Bronchial epithelial cell (primary cell): ENCODE data around the gene ESRRB. TPM values are rescaled to one million over a fixed set of nuclear protein-coding genes. Genes with fewer than 3 reads are reported as not detected.
A peak's percentile ranks its signal among the peaks of the same experiment; 100 is the strongest.

ENCODE experiments used
- DNase-seq: peaks from one replicate; pipeline ENCODE4 v3.0.0-alpha.2; 2010; ENCODE audit warnings: low read depth
- FAIRE-seq: peaks from 2 replicates; lab custom pipeline; 2011; peaks lifted over from hg19 to GRCh38; lab: Jason Lieb, UNC
- H3K27me3 ChIP-seq: 2 replicates; pipeline ENCODE4 v1.5.1; 2011; ENCODE audit warnings: low read length; ENCODE audit not compliant: control insufficient read depth, insufficient read depth
- H3K36me3 ChIP-seq: 2 replicates; pipeline ENCODE4 v1.5.1; 2011; ENCODE audit warnings: low read length; ENCODE audit not compliant: control insufficient read depth, insufficient read depth
- H3K4me3 ChIP-seq: 2 replicates; pipeline ENCODE4 v1.5.1; 2011; ENCODE audit warnings: mild to moderate bottlenecking, low read depth, low read length, control low read depth
- total RNA-seq: library from RNA; depleted of rRNA; stranded (reverse); fragments of >200 nt; gene quantifications from 2 replicates; pipeline ENCODE4 v1.2.1, GENCODE V29; 2014
- TF ChIP-seq, protein P1 (sequence below): IDR thresholded peaks from 2 replicates; pipeline ENCODE4 v1.5.1; 2011; ENCODE audit warnings: mild to moderate bottlenecking, moderate library complexity, low read length, control low read depth, inconsistent platforms; ENCODE audit not compliant: insufficient read depth, severe bottlenecking

The ESRRB gene
- total RNA-seq, 1 donor from 2014 or later: not detected

DNA sequence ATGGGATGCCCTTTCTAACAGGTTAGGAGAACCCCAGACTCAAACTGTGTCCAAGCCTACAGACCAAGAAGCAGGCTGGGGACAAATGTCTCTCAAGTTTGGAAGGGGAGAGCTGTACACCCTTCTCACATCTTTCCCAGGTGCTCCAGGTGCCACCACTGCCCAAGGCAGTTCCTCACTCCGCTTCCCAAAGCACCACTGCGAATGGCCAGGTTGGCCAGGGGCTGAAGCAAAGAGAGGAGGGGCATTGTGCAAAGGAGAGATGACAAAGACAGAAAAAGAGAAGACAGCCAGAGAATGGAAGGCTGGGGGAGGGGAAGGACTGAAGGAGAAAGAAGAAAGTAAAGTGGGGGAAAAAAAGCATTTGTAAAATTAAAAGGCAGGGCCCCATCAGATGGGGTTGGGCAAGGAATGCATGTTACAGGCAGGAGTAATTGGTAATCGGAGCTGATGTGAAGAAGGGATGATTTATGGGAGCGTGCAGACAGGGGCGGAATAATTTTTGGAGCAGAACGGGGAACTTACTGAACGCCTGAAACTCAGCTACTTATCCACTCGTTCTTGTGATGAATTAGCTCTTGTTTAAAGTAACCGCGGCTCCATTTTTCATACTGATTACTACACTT, 165.8 kb downstream of the ESRRB start:
- DNase-seq (no peak), FAIRE-seq (no peak)
- Histone ChIP-seq H3K36me3 (no peaks in the 10 kb centered on the region), H3K27me3 (no peaks in the 10 kb centered on the region), H3K4me3 (no peak overlapping the region)
- TF ChIP-seq, protein P1, sequence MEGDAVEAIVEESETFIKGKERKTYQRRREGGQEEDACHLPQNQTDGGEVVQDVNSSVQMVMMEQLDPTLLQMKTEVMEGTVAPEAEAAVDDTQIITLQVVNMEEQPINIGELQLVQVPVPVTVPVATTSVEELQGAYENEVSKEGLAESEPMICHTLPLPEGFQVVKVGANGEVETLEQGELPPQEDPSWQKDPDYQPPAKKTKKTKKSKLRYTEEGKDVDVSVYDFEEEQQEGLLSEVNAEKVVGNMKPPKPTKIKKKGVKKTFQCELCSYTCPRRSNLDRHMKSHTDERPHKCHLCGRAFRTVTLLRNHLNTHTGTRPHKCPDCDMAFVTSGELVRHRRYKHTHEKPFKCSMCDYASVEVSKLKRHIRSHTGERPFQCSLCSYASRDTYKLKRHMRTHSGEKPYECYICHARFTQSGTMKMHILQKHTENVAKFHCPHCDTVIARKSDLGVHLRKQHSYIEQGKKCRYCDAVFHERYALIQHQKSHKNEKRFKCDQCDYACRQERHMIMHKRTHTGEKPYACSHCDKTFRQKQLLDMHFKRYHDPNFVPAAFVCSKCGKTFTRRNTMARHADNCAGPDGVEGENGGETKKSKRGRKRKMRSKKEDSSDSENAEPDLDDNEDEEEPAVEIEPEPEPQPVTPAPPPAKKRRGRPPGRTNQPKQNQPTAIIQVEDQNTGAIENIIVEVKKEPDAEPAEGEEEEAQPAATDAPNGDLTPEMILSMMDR: no peak

DNA sequence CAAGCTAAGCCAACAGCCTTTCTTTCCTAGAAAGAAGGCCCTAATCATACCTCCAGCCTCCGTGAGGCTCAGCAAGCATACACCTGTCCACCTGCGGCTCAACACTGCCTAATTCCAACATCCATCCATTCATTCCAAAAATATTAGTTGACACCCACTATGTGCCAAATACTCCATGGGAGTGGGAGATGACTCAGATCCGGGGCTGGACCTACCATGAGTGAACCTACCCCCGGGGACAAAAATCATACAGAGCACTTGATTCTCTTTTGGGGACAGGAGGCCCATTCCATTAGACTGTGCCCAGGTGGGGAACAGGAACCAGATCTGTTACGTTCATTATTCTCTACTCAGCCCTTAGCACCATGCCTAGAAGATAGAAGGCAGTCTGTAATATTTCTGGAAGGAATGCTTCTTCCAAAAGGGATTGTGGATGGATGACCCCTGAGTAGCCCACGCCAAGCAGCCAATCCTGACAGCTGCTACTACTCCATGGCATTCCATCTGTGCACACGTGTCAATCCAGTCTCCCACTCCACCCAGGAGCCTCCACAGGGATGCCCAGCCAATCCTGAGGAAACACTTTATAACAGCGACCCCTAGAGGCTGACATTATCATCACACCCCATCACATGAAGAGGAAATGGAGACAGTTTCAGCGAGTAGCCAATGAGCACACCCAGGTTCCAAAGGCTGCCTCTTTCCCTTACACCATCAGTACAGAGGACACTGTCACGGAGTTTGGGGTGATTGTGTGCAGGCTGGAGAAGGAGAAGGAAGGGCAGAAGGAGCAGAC, 170.7 kb downstream of the ESRRB start:
- no peaks in the 10 kb centered on the region for H3K27me3 ChIP-seq

GRCh38 chr14:76547831-76548230, 171.9 kb downstream of the ESRRB start:
- no peak for DNase-seq
- Histone ChIP-seq H3K27me3 (no peaks in the 10 kb centered on the region), H3K36me3 (no peaks in the 10 kb centered on the region), H3K4me3 (no peak overlapping the region)
- FAIRE-seq: no peak
- TF ChIP-seq, protein P1: no peak

More for the DNA sequence above, 170.7 kb downstream of the ESRRB start:
- FAIRE-seq (peak; percentile 98), DNase-seq (peak; percentile 66)
- Histone ChIP-seq H3K36me3 (no peaks in the 10 kb centered on the region), H3K4me3 (no peak overlapping the region)
- TF ChIP-seq, protein P1: peak; percentile 74

GRCh38 chr14:76550534-76550933, 174.6 kb downstream of the ESRRB start:
- peak; percentile 99 for DNase-seq
- Histone ChIP-seq H3K4me3 (no peak overlapping the region), H3K36me3 (no peaks in the 10 kb centered on the region), H3K27me3 (no peaks in the 10 kb centered on the region)
- TF ChIP-seq, protein P1: no peak
- FAIRE-seq: peak; percentile 100

- H3K36me3 ChIP-seq: no peaks in the 10 kb centered on the region
- H3K27me3 ChIP-seq: no peaks in the 10 kb centered on the region
- H3K4me3 ChIP-seq: no peak overlapping the region
- FAIRE-seq (no peak), DNase-seq (no peak)
- TF ChIP-seq, protein P1: no peak
These were observed 175.2 kb downstream of the ESRRB start for GRCh38 chr14:76551116-76551515.

Other genes starting within 250 kb of the ESRRB start
- 59.5 and 64.0 TPM in 2 replicates for gene GPATCH2L, start 224.2 kb upstream of the ESRRB start, total RNA-seq